Kidney (tissue), 14 donors: ENCODE measurements around the gene SKOR1. TPM values are rescaled to one million over a fixed set of nuclear protein-coding genes. Genes with fewer than 3 reads are reported as not detected.

ENCODE experiments used
- DNase-seq, 5 donors: peaks; one replicate each; pipeline ENCODE4 v3.0.0-alpha.2; 2013 to 2020
- FAIRE-seq: peaks from 2 replicates; lab custom pipeline; 2012; peaks lifted over from hg19 to GRCh38; lab: Jason Lieb, UNC
- H3K27ac ChIP-seq, 2 donors: one replicate each; pipeline ENCODE4 v1.7.0; 2013; ENCODE audit warnings: low read depth in 2 of 2, low read length in 2 of 2, inconsistent platforms in 1 of 2
- H3K27me3 ChIP-seq: one replicate; pipeline ENCODE4 v1.7.1; 2013; ENCODE audit warnings: low read length, inconsistent platforms; ENCODE audit not compliant: control insufficient read depth, insufficient read depth
- H3K36me3 ChIP-seq, 3 donors: one replicate each; pipeline versions ENCODE4 v1.7.0 to v1.7.1; 2013; ENCODE audit warnings: low read length in 3 of 3, control low read depth in 1 of 3, inconsistent platforms in 1 of 3; ENCODE audit not compliant: insufficient read depth in 3 of 3, control insufficient read depth in 2 of 3
- H3K4me1 ChIP-seq, 3 donors: one replicate each; pipeline versions ENCODE4 v1.7.0 to v1.7.1; 2013; ENCODE audit warnings: low read length in 3 of 3, inconsistent platforms in 1 of 3, low read depth in 1 of 3; ENCODE audit not compliant: control insufficient read depth in 2 of 3, insufficient read depth in 2 of 3
- H3K4me3 ChIP-seq, 3 donors: one replicate each; pipeline versions ENCODE4 v1.7.0 to v1.8.1; 2013; ENCODE audit warnings: low read length in 3 of 3, control low read depth in 1 of 3, inconsistent platforms in 1 of 3
- H3K9ac ChIP-seq, 3 donors: one replicate each; pipeline versions ENCODE4 v1.7.0 to v1.7.1; 2013; ENCODE audit warnings: low read length in 3 of 3, control low read depth in 1 of 3, inconsistent platforms in 1 of 3
- H3K9me3 ChIP-seq, 3 donors: one replicate each; pipeline versions ENCODE4 v1.7.0 to v1.7.1; 2013; ENCODE audit warnings: low read length in 3 of 3, control low read depth in 1 of 3, inconsistent platforms in 1 of 3; ENCODE audit not compliant: control insufficient read depth in 2 of 3, insufficient read depth in 1 of 3
- intact Hi-C: fragments of 100-400 bp; cut with DNase I; formaldehyde crosslinking; loops from one replicate; pipeline ENCODE4 v1.11.1; 2022
- polyA plus RNA-seq: library from polyadenylated mRNA; stranded (reverse); fragments of 350-450 nt; fragmentation: Illumina TruSeq; extraction: RNeasy Lipid Tissue Mini Kit (QIAGEN cat#74804); gene quantifications from one replicate; pipeline ENCODE4 v1.2.3, GENCODE V29; 2014; ENCODE audit warnings: low read depth, low replicate concordance; ENCODE audit not compliant: insufficient read depth
- total RNA-seq: library from RNA; stranded (reverse); fragmentation: NEBNext Ultra II Directional; extraction: Animal tissue kit (Norgen Biotek cat#: 25700); gene quantifications from one replicate; pipeline ENCODE4 v1.2.1, GENCODE V29; 2021
- TF ChIP-seq, protein P1 (sequence below): IDR thresholded peaks from 3 replicates; pipeline ENCODE4 v1.5.1; 2012; ENCODE audit warnings: mild to moderate bottlenecking, moderate library complexity, borderline replicate concordance; ENCODE audit not compliant: insufficient read depth; ENCODE audit errors: extremely low read depth
- donor health status: control.
- donor health status: control.
- donor health status: control.
- donor health status: control.
- donor health status: control.
- donor health status: DM: yes; HTN: yes; CAD: no.
- donor health status: Normal renal cell carcinoma (clear cell type).

Gene SKOR1
- total and polyA plus RNA-seq, 2 donors from 2014 or later: 0.22 to 0.57 TPM

DNA sequence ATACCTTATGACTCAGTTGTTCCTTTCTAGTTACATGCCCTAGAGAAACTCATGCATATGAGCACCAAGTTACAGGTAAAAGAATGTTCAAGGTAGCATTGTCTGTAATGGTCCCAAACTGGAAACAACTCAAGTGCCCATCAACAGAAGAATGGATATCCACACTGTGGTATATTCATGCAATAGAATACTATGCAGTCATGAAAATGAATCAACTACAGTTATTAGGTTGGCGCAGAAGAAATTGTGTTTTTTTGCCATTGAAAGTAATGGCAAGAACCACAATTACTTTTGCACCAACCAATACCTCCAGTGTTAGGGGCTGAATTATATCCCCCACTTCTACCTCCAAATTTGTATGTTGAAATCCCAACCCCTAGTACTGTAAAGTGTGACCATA, 24.2 kb downstream of the SKOR1 start:
- FAIRE-seq (no peak), DNase-seq (no peak)
- no peak overlapping the region for H3K4me3 ChIP-seq
- peaks cover 0 to 8% (median 4%) of the 10 kb centered on the region in 3 donors for H3K4me1 ChIP-seq
- no peaks in the 10 kb centered on the region for H3K9me3 ChIP-seq
- intact Hi-C loops: no loop called here
- no peak overlapping the region for H3K27ac ChIP-seq
- H3K9ac ChIP-seq: no peak overlapping the region
- TF ChIP-seq, protein P1, sequence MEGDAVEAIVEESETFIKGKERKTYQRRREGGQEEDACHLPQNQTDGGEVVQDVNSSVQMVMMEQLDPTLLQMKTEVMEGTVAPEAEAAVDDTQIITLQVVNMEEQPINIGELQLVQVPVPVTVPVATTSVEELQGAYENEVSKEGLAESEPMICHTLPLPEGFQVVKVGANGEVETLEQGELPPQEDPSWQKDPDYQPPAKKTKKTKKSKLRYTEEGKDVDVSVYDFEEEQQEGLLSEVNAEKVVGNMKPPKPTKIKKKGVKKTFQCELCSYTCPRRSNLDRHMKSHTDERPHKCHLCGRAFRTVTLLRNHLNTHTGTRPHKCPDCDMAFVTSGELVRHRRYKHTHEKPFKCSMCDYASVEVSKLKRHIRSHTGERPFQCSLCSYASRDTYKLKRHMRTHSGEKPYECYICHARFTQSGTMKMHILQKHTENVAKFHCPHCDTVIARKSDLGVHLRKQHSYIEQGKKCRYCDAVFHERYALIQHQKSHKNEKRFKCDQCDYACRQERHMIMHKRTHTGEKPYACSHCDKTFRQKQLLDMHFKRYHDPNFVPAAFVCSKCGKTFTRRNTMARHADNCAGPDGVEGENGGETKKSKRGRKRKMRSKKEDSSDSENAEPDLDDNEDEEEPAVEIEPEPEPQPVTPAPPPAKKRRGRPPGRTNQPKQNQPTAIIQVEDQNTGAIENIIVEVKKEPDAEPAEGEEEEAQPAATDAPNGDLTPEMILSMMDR: no peak
- H3K27me3 ChIP-seq: no peaks in the 10 kb centered on the region
- no peaks in the 10 kb centered on the region for H3K36me3 ChIP-seq

DNA sequence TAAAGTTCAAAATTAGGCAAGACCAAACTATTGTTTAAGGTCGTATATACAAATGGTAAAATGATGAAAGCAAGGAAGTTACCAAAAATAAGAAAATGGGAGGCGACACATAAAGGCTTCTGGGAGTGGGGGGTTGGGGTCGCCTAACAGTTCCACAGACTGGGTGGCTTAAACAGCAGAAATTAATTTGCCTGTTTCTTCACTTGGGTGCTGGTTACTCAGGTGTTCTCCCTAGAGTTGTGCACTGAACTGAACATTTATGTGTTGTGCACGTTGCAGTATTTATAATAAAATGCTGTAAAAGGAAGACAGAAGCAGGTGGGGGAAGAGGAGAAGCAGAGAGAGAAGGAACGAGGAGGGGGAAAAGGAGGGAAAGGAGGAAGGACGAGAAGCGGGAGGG, 25.0 kb downstream of the SKOR1 start:
- Histone ChIP-seq H3K27ac (no peak overlapping the region), H3K4me3 (no peak overlapping the region), H3K27me3 (no peaks in the 10 kb centered on the region), H3K36me3 (no peaks in the 10 kb centered on the region), H3K4me1 (peaks cover 0 to 7% (median 5%) of the 10 kb centered on the region in 3 donors), H3K9ac (no peak overlapping the region), H3K9me3 (no peaks in the 10 kb centered on the region)
- FAIRE-seq (no peak), DNase-seq (no peak)
- TF ChIP-seq, protein P1: no peak
- intact Hi-C loops: no loop called here

DNA sequence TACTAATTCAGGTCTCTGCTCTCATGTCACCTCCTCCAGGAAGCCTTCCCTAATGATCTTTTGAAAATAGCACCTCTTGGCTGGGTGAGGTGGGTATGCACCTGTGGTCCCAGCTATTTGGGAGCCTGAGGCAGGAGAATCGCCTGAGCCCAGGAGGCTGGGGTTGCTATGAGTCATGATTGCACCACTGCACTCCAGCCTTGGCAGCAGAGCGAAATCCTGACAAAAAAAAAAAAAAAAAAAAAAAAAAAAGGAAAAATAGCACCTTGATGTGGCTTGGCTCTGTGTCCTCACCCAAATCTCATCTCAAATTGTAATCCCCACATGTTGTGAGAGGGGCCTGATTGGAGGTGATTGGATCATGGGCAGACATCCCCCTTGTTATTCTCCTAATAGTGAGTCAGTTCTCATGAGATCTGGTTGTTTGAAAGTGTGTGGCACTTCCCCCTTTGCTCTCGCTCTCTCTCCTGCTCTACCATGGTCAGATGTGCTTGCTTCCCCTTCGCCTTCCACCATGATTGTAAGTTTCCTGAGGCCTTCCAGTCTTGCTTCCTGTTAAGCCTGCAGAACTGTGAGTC, 25.8 kb downstream of the SKOR1 start:
- Histone ChIP-seq H3K27ac (no peak overlapping the region), H3K4me3 (no peak overlapping the region), H3K9me3 (no peaks in the 10 kb centered on the region), H3K4me1 (peaks cover 0 to 7% (median 5%) of the 10 kb centered on the region in 3 donors), H3K36me3 (no peaks in the 10 kb centered on the region), H3K9ac (no peak overlapping the region), H3K27me3 (no peaks in the 10 kb centered on the region)
- intact Hi-C loops: no loop called here
- TF ChIP-seq, protein P1: no peak
- FAIRE-seq (no peak), DNase-seq (no peak)

DNA sequence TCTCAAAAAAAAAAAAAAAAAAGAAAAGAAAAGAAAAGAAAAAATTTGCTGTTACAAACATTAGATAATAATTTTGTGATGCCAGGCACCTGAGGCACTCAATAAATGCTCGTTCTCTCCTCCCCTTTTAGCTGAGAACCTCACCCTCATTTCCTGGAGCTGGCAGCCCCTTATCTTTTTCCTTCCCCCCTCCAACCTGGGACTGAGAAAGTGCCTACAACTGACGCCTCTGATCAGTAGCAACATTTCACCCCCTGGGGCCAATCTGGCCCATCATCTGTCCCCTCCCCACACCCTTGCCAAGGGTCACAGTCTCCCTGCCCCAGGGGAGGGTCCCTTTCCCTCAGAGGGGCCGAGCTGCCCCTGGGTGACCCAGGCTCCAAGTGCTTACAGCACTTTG, 27.1 kb downstream of the SKOR1 start:
- Histone ChIP-seq H3K4me1 (peaks cover 0 to 7% (median 5%) of the 10 kb centered on the region in 3 donors), H3K4me3 (no peak overlapping the region), H3K36me3 (no peaks in the 10 kb centered on the region), H3K27ac (no peak overlapping the region), H3K27me3 (no peaks in the 10 kb centered on the region), H3K9me3 (no peaks in the 10 kb centered on the region), H3K9ac (no peak overlapping the region)
- DNase-seq (no peak), FAIRE-seq (no peak)
- intact Hi-C loops: no loop called here
- TF ChIP-seq, protein P1: no peak
